ENCODE measurements around the gene LPP. TPM values are rescaled to one million over a fixed set of nuclear protein-coding genes. Genes with fewer than 3 reads are reported as not detected.
A peak's percentile ranks its signal among the peaks of the same experiment; 100 is the strongest.

LPP gene
- total and polyA plus RNA-seq, 5 donors = 14.5 to 205 (median 159) TPM

- H3K27me3 ChIP-seq (ENCODE audit: control insufficient read depth, insufficient read depth) = no peaks in the 10 kb centered on the region
- ATAC-seq (no peak), DNase-seq (no peak)
- no peaks in the 10 kb centered on the region for H3K9me3 ChIP-seq (ENCODE audit: control insufficient read depth, low read length)
- H3K4me3 ChIP-seq (ENCODE audit: low read length) = no peak overlapping the region
- 97% methylated on average over 3 of the region's 3 CpGs for WGBS
- no peak overlapping the region for H3K27ac ChIP-seq (ENCODE audit: low read length)
- H3K4me1 ChIP-seq (ENCODE audit: control insufficient read depth, insufficient read depth, low read length) = peaks cover 4% of the 10 kb centered on the region
- intact Hi-C loops (cut with DNase I) = no loop called here
Observed at GRCh38 chr3:188802645-188803044, 648.7 kb downstream of the LPP start.

GRCh38 chr3:188807006-188807405, 653.0 kb downstream of the LPP start:
- WGBS = 100% methylated on average over 1 of the region's 1 CpG
- intact Hi-C loops (cut with DNase I) = no loop called here
- no peaks in the 10 kb centered on the region for H3K4me1 ChIP-seq (ENCODE audit: control insufficient read depth, insufficient read depth, low read length)
- ATAC-seq (no peak), DNase-seq (no peak)
- H3K4me3 ChIP-seq (ENCODE audit: low read length) = no peak overlapping the region
- no peak overlapping the region for H3K27ac ChIP-seq (ENCODE audit: low read length)
- H3K9me3 ChIP-seq (ENCODE audit: control insufficient read depth, low read length) = no peaks in the 10 kb centered on the region
- no peaks in the 10 kb centered on the region for H3K27me3 ChIP-seq (ENCODE audit: control insufficient read depth, insufficient read depth)

- no peak overlapping the region for H3K4me3 ChIP-seq (ENCODE audit: low read length)
- no peaks in the 10 kb centered on the region for H3K27me3 ChIP-seq (ENCODE audit: control insufficient read depth, insufficient read depth)
- intact Hi-C loops (cut with DNase I) = no loop called here
- WGBS = 82% methylated on average over 1 of the region's 1 CpG
- no peaks in the 10 kb centered on the region for H3K4me1 ChIP-seq (ENCODE audit: control insufficient read depth, insufficient read depth, low read length)
- no peaks in the 10 kb centered on the region for H3K9me3 ChIP-seq (ENCODE audit: control insufficient read depth, low read length)
- ATAC-seq = no peak
- no peak overlapping the region for H3K27ac ChIP-seq (ENCODE audit: low read length)
- DNase-seq = no peak
Observed at GRCh38 chr3:188812198-188812597, 658.2 kb downstream of the LPP start.

- Histone ChIP-seq H3K4me3 (ENCODE audit: low read length) (no peak overlapping the region), H3K9me3 (ENCODE audit: control insufficient read depth, low read length) (no peaks in the 10 kb centered on the region), H3K4me1 (ENCODE audit: control insufficient read depth, insufficient read depth, low read length) (no peaks in the 10 kb centered on the region), H3K27me3 (ENCODE audit: control insufficient read depth, insufficient read depth) (no peaks in the 10 kb centered on the region), H3K27ac (ENCODE audit: low read length) (no peak overlapping the region)
- ATAC-seq (no peak), DNase-seq (no peak)
- 98% methylated on average over 2 of the region's 2 CpGs for WGBS
- intact Hi-C loops (cut with DNase I) = no loop called here
Observed at GRCh38 chr3:188814581-188814980, 660.6 kb downstream of the LPP start.

- no peak for ATAC-seq
- H3K4me1 ChIP-seq (ENCODE audit: control insufficient read depth, insufficient read depth, low read length) = peaks cover 3% of the 10 kb centered on the region
Observed at GRCh38 chr3:188817103-188817934, 663.4 kb downstream of the LPP start.

GRCh38 chr3:188817935-188818269, 663.9 kb downstream of the LPP start:
- intact Hi-C loops (cut with DNase I) = no loop called here
- H3K27me3 ChIP-seq (ENCODE audit: control insufficient read depth, insufficient read depth) = no peaks in the 10 kb centered on the region
- 80% methylated on average over 3 of the region's 3 CpGs for WGBS
- DNase-seq (no peak), ATAC-seq (no peak)
- no peaks in the 10 kb centered on the region for H3K9me3 ChIP-seq (ENCODE audit: control insufficient read depth, low read length)
- H3K4me3 ChIP-seq (ENCODE audit: low read length) = no peak overlapping the region
- H3K4me1 ChIP-seq (ENCODE audit: control insufficient read depth, insufficient read depth, low read length) = peaks cover 3% of the 10 kb centered on the region
- H3K27ac ChIP-seq (ENCODE audit: low read length) = no peak overlapping the region

More at GRCh38 chr3:188817103-188817934, 663.4 kb downstream of the LPP start:
- intact Hi-C loops (cut with DNase I) = no loop called here
- Histone ChIP-seq H3K27me3 (ENCODE audit: control insufficient read depth, insufficient read depth) (no peaks in the 10 kb centered on the region), H3K9me3 (ENCODE audit: control insufficient read depth, low read length) (no peaks in the 10 kb centered on the region), H3K4me3 (ENCODE audit: low read length) (no peak overlapping the region), H3K27ac (ENCODE audit: low read length) (no peak overlapping the region)
- no peak for DNase-seq
- WGBS = 68% methylated on average over 7 of the region's 7 CpGs

- 92% methylated on average over 2 of the region's 2 CpGs for WGBS
- DNase-seq = no peak
- Histone ChIP-seq H3K4me1 (ENCODE audit: control insufficient read depth, insufficient read depth, low read length) (peaks cover 3% of the 10 kb centered on the region), H3K4me3 (ENCODE audit: low read length) (no peak overlapping the region), H3K9me3 (ENCODE audit: control insufficient read depth, low read length) (no peaks in the 10 kb centered on the region), H3K27me3 (ENCODE audit: control insufficient read depth, insufficient read depth) (no peaks in the 10 kb centered on the region), H3K27ac (ENCODE audit: low read length) (no peak overlapping the region)
- intact Hi-C loops (cut with DNase I) = no loop called here
- ATAC-seq = no peak
Observed at GRCh38 chr3:188818282-188818681, 664.3 kb downstream of the LPP start.

- H3K9me3 ChIP-seq (ENCODE audit: control insufficient read depth, low read length) = no peaks in the 10 kb centered on the region
- WGBS = 93% methylated on average over 1 of the region's 1 CpG
- ATAC-seq = peak; percentile 52 to 58
- H3K4me3 ChIP-seq (ENCODE audit: low read length) = no peak overlapping the region
- H3K27me3 ChIP-seq (ENCODE audit: control insufficient read depth, insufficient read depth) = no peaks in the 10 kb centered on the region
- H3K4me1 ChIP-seq (ENCODE audit: control insufficient read depth, insufficient read depth, low read length) = peaks cover 3% of the 10 kb centered on the region
- intact Hi-C loops (cut with DNase I) = no loop called here
- H3K27ac ChIP-seq (ENCODE audit: low read length) = no peak overlapping the region
- DNase-seq = no peak
Observed at GRCh38 chr3:188819939-188820338, 666.0 kb downstream of the LPP start.

GRCh38 chr3:188822004-188822403, 668.0 kb downstream of the LPP start:
- H3K27ac ChIP-seq (ENCODE audit: low read length) = no peak overlapping the region
- intact Hi-C loops (cut with DNase I) = no loop called here
- peaks cover 3% of the 10 kb centered on the region for H3K4me1 ChIP-seq (ENCODE audit: control insufficient read depth, insufficient read depth, low read length)
- no peaks in the 10 kb centered on the region for H3K27me3 ChIP-seq (ENCODE audit: control insufficient read depth, insufficient read depth)
- ATAC-seq (peak in 1 of 2 donors; percentile 45), DNase-seq (no peak)
- 77% methylated on average over 4 of the region's 4 CpGs for WGBS
- no peaks in the 10 kb centered on the region for H3K9me3 ChIP-seq (ENCODE audit: control insufficient read depth, low read length)
- H3K4me3 ChIP-seq (ENCODE audit: low read length) = no peak overlapping the region

GRCh38 chr3:188822411-188822810, 668.5 kb downstream of the LPP start:
- Histone ChIP-seq H3K27me3 (ENCODE audit: control insufficient read depth, insufficient read depth) (no peaks in the 10 kb centered on the region), H3K9me3 (ENCODE audit: control insufficient read depth, low read length) (no peaks in the 10 kb centered on the region), H3K27ac (ENCODE audit: low read length) (peak overlapping the region; percentile 40), H3K4me3 (ENCODE audit: low read length) (no peak overlapping the region), H3K4me1 (ENCODE audit: control insufficient read depth, insufficient read depth, low read length) (peaks cover 3% of the 10 kb centered on the region)
- ATAC-seq = no peak
- no peak for DNase-seq
- 75% methylated on average over 2 of the region's 2 CpGs for WGBS
- intact Hi-C loops (cut with DNase I) = no loop called here

- ATAC-seq = no peak
- no peaks in the 10 kb centered on the region for H3K9me3 ChIP-seq (ENCODE audit: control insufficient read depth, low read length)
- 65% methylated on average over 8 of the region's 8 CpGs for WGBS
- no peak overlapping the region for H3K27ac ChIP-seq (ENCODE audit: low read length)
- no peaks in the 10 kb centered on the region for H3K27me3 ChIP-seq (ENCODE audit: control insufficient read depth, insufficient read depth)
- H3K4me3 ChIP-seq (ENCODE audit: low read length) = no peak overlapping the region
- intact Hi-C loops (cut with DNase I) = no loop called here
- no peak for DNase-seq
- peaks cover 3% of the 10 kb centered on the region for H3K4me1 ChIP-seq (ENCODE audit: control insufficient read depth, insufficient read depth, low read length)
Observed at GRCh38 chr3:188824566-188824965, 670.6 kb downstream of the LPP start.

GRCh38 chr3:188825901-188826300, 671.9 kb downstream of the LPP start:
- no peak overlapping the region for H3K4me3 ChIP-seq (ENCODE audit: low read length)
- H3K27ac ChIP-seq (ENCODE audit: low read length) = no peak overlapping the region
- ATAC-seq (peak in 1 of 2 donors; percentile 20), DNase-seq (no peak)
- intact Hi-C loops (cut with DNase I) = no loop called here
- no peaks in the 10 kb centered on the region for H3K27me3 ChIP-seq (ENCODE audit: control insufficient read depth, insufficient read depth)
- 94% methylated on average over 6 of the region's 6 CpGs for WGBS
- H3K9me3 ChIP-seq (ENCODE audit: control insufficient read depth, low read length) = no peaks in the 10 kb centered on the region
- peaks cover 3% of the 10 kb centered on the region for H3K4me1 ChIP-seq (ENCODE audit: control insufficient read depth, insufficient read depth, low read length)
